ENCODE data around the gene CRABP2.

GRCh38 chr1:156744786-156745419, 39.5 kb upstream of the CRABP2 start:
- TF ChIP-seq POLR2A (IDR thresholded peaks at IDR 0.05), result no peak
- TF ChIP-seq CTCF (IDR thresholded peaks at IDR 0.05), result no peak

Measured in body of pancreas (tissue), 4 donors.